ENCODE results near the gene XPO1.
"Not testable (repeated sequence)": the region's sequence is repeated elsewhere in the genome, so short reads cannot be mapped to it uniquely, and the experiment has no call there.

XPO1 gene

DNA sequence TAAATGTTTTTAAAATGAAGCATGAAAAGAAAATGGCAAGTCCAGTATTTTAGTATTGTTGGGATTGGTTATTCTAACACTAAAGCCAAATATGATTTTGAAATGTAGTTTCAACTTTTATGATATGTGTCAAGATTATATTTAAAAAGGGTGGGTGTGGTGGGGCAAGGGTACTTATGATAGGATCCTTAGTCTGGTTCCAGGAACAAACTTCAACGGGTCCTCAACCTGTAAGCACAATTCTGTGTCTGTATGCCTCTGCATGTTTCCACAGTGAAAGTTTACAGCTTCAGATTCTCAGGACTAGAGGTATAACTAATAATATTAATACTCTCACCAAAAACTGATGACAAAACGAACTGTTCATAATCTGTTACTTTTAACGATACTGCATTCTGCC is 73.1 kb downstream of the XPO1 start:
- DNase-seq, result no peak

- DNase-seq, result no peak
These were observed 74.2 kb downstream of the XPO1 start for GRCh38 chr2:61463769-61464475.

- DNase-seq, result no peak
These were observed 76.8 kb downstream of the XPO1 start for GRCh38 chr2:61461404-61461803.

GRCh38 chr2:61460163-61460562 is 78.0 kb downstream of the XPO1 start:
- no peak for DNase-seq

DNA sequence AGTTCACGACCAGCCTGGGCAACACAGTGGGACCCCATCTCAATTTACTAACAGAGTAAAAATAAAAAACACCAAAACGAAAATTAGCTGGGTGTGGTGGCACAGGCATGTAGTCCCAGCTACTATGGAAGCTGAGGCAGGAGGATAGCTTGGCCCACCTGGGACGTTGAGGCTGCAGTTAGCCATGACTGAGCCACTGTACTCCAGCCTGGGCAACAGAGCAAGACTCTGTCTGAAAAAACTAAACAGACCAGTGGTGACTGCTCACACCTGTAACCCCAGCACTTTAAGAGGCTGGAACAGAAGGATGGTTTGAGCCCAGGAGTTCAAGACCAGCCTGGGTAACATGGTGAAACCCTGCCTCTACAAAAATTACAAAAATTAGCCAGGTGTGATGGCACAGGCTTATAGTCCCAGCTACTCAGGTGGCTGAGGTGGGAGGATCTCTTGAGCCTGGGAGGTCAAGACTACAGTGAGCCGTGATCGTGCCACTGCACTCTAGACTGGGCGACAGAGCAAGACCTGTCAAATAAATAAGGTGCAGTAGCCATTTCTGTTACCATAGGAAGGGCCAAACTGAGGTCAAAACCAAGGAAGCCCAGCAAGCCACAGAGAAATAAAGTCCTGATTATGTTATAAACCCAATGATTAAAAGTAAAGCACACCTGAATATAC is 81.3 kb downstream of the XPO1 start:
- no peak for DNase-seq

DNA sequence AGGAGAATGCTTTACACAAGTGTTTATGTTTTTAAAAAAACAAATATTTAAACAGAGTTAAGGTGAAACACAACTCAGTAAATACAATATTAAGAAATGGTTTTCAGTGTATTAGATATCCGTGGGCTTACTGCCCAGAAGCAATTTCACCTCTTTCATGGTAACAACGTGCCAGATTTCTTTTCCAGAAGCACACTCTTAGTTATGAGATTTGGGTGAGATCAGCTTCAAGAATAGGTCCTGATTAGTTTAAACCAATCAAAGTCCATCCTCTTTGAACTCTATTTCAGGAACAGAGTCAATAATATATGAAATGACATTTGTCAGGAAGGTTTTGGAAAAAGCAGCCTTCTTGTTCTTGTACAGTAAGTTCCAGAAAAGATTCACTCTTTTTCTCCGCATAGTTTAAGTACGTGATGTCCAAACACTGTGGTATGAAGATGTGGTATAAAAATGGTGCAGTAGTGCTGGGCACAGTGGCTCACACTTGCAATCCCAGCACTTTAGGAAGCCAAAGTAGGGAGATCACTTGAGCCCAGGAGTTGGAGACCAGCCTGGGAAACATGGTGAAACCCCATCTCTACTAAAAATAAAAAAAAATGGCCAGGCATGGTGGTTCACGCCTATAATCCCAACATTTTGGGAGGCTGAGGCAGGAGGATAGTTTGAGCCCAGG is 81.9 kb downstream of the XPO1 start:
- no peak for DNase-seq

DNA sequence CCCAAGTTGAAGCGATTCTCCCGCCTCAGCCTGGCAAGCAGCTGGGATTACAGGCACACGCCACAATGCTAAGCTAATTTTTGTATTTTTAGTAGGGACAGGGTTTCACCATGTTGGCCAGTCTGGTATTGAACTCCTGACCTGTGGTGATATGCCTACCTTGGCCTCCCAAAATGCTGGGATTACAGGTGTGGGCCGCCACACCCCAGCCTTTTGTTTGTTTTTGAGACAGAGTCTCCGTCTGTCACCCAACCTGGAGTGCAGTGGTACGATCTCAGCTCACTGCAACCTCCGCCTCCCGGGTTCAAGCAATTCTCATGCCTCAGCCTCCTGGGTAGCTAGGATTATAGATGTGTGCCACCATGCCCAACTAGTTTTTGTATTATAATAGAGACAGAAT is 83.2 kb downstream of the XPO1 start:
- not testable (repeated sequence) for DNase-seq

GRCh38 chr2:61454383-61454782 is 83.8 kb downstream of the XPO1 start:
- DNase-seq, result no peak

GRCh38 chr2:61452392-61452791 is 85.8 kb downstream of the XPO1 start:
- no peak for DNase-seq

- DNase-seq, result no peak
These were observed 87.0 kb downstream of the XPO1 start for GRCh38 chr2:61451178-61451577.

GRCh38 chr2:61450144-61450543 is 88.0 kb downstream of the XPO1 start:
- no peak for DNase-seq

DNA sequence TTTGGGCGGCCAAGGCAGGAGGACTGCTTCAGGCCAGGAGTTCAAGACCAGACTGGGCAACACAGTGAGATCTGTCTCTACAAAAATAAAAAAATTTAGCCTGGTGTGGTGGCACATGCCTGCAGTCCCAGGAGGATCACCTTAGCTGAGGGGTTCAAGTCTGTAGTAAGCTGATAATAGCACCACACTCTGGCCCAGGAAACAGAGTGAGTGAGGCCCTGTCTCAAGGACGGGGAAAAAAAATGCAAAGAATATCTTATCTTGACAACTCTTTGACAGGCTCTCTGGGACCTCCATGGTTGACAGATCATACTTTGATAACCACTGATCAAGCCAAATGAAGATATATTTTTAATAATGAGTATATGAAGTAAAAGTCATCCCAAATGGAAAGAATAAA is 89.9 kb downstream of the XPO1 start:
- DNase-seq, result no peak

DNA sequence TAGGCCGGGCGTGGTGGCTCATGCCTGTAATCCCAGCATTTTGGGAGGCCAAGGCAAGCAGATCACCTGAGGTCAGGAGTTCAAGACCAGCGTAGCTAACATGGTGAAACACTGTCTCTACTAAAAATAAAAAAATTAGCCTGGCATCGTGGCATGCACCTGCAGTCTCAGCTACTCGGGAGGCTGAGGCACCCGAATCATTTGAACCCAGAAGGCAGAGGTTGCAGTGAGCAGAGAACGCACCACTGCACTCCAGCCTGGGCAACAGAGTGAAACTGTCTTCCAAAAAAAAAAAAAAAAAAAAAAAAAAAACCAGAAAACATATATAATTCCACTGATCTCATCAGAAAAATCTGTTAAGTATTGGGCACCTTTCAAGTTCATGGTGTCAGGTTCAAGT is 91.2 kb downstream of the XPO1 start:
- DNase-seq, result not testable (repeated sequence)

DNA sequence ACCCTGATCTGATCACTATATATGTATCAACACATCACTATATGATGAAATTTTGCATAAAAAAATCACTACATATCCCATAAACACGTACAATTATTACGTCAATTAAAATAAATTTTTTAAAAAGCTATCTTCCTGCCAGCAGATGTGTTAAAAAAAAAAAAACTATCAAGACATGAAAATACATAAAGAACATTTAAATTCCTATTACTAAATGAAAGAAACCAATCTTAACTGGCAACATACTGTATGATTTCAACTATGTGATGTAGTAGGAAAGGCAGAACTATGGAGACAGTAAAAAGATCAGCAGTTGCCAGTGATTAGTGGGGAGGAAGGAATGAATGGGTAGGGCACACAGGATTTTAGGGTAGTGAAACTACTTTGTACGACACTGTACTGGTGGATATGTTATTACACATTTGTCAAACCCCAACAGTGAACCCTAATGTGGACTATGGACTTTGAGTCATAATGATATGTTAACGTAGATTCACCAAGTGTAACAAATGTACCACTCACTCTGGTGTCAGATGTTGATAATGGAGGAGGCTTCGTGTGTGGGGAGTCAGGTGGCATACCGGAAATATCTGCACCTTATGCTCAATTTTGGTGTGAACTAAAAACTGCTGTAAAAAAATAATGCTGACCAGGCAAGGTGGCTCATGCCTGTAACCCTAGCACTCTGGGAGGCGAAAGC is 94.7 kb downstream of the XPO1 start:
- no peak for DNase-seq

DNA sequence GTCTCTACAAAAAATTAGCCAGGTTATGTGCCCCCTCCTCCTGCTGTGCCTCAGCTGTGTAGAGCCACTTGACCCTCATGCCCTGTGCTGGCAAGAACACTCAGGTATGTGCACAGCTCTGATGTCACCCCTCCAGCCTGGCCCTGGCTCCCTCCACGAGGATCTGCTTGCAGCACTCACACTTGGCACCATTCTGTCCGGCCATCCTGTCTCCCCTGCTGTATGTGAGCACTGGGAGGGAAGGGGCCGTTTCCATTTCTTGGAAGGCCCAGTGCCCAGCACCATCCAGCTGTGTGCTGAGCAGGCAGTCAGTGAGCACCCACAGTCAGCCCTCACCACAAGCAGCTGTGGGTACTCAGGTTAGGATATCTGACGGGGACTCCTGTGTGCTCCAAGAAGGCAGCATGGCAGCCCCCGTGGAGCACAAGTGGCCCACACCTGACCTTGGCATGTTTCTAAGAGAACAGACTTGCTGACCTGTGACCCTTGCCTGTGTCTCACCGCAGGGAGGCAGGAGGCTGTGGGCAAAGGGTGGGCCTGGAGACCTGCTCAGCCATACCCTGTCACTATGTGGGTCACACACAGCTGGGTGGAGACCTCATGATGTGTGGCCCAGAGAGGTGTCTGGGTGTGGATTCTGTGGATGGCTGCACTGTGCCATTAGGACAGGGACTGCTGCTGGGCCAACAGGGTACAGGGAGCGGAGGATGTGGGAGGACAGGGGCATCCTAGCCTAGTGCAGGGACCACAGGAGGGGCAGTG is 98.7 kb downstream of the XPO1 start:
- no peak for DNase-seq

GRCh38 chr2:61438670-61439069 is 99.5 kb downstream of the XPO1 start:
- DNase-seq, result no peak

- no peak for DNase-seq
These were observed 101.0 kb downstream of the XPO1 start for GRCh38 chr2:61437170-61437569.

DNA sequence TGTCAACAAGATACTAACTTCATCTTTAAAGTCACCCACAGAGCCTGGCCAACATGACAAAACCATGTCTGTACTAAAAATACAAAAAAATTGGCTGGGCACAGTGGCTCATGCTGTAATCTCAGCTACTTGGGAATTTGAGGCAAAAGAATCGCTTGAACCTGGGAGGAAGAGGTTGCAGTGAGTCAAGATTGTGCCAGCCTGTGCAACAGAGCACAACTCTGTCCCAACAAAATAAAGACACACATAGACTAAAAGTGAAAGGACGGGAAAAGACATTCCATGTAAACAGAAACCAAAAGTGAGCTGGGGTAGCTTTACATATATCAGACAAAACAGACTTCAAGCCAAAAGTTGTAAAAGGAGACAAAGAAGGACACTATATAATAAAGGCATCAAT is 102.1 kb downstream of the XPO1 start:
- DNase-seq, result no peak

- DNase-seq, result no peak
These were observed 102.9 kb downstream of the XPO1 start for GRCh38 chr2:61435291-61435690.

DNA sequence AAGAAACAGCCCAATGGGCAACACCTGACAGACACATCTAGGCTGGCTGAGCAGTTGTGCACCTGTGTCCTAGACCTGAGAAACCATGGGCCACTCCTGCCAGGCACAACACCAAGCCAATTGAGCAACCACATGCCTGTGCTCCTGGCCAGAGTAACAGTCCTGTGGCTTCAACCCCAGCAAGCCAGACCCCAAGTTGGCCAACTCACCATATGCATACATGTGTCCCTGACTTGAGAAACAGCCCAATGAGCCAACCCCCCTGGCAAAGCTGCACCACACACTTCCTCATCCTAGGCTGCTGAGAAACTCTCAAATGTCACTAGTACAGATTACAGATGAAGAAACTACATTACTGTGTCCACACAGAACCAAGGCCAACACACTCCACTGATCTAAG is 103.8 kb downstream of the XPO1 start:
- DNase-seq, result no peak

DNA sequence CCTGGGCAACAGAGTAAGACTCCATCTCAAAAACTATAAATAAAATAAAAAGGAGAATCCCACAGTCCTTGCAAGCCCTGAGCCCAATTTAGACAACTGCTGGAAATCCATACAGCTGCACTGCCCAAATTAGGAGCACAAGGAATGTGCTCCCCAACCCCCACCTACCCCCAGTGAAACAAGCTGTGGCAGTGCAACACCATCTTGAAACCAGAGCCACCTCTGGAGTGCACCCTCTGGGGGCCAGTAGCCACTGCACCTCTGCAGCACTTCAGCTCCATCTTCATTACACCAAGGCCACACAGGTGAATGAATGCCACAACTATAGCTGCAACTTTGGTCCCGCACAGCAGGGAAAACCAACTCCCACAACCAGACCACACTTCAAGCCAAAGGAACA is 104.5 kb downstream of the XPO1 start:
- DNase-seq, result no peak

GRCh38 chr2:61432990-61433389 is 105.2 kb downstream of the XPO1 start:
- DNase-seq, result no peak

DNA sequence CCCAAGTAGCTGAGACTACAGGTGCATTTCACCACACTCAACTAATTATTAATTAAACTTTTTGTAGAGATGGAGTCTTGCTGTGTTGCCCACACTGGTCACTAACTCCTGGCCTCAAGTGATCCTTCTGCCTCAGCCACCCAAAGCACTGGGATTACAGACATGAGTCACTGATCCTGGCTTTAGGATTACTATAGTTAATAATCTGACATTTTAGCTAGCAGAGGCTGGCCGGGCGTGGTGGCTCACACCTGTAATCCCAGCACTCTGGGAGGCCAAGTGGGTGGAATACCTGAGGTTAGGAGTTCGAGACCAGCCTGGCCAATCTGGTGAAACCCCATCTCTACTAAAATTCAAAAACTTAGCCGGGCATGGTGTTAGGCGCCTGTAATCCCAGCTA is 106.8 kb downstream of the XPO1 start:
- no peak for DNase-seq
